Hypothalamus (tissue), 51 donors: Measurements from ENCODE around the gene SPIN1.

ENCODE experiments used
- DNase-seq, 51 donors: peaks; one replicate each; lab custom pipeline; 2025; lab: John Stamatoyannopoulos, UW

The SPIN1 gene

DNA sequence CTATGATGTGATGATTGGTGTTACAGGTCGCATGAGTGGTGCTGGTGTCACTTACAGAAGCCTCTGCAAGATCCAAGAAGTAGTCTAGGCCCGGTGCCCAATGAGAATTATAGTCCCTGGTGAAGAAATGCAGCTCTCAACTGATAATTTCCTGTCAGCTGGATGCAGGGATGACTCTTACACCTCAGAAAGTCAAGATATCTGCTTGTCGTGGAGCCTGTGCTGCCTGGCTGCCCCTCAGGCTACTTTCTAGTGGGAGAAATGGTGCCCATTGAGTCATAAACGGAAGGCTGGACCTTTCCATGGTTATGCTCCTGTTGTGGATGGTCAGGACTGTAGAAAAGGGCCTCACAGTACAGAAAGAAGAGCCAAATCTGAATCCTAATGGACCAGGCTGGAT lies 99.9 kb downstream of the SPIN1 start:
- DNase-seq = no peak

DNA sequence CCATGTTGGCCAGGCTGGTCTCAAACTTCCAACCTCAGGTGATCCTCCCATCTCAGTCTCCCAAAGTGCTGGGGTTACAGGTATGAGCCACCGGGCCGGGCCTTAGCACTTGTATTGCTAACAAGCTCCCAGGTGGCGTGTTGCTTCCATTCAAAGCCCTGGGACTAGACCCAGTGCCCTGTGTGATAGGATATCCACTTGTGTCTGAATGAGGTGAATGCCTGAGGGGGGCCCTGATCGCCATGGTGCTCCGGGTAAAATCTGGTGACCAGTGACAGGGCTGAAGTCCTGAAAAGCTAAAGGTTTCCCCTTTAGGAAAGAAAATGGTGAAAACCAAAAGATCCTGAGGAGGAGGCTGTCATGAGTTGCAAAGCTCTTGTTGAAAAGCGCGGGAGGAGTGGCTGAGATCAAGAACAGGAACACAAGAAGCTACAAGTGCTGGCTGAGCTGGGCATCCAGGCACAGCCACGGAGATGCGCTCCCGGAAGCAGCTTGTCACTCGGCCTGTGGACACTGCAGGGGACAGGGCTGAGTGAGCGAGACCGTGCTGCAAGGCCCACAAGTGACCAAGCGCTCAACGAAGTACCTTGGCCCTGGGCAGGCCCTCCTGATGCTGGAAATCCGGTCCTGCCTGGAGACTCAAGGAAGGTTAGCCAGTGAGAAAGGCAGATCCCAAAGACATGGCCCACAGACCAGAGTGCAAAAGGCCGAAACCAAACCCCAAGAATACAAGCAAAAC lies 106.9 kb downstream of the SPIN1 start:
- DNase-seq = no peak

DNA sequence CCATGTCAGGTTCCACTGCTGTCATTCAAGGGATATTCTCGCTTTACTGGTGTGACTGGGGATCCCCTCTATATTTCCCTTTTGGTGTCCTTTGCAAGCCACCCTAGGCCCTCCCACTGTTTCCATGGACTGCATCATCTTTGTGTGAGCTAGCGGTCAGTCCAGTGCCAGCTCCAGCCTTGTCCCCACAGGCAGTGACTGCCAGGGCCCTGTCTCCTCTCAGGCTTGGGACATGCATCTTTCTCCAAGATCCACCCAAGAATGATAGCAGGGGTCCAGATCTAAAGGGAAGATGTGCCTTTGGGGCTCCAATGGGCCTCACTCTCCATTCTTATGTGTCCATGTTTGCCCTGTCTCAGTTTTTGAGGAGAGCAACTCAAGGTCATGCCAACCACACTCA lies 109.0 kb downstream of the SPIN1 start:
- no peak for DNase-seq

DNA sequence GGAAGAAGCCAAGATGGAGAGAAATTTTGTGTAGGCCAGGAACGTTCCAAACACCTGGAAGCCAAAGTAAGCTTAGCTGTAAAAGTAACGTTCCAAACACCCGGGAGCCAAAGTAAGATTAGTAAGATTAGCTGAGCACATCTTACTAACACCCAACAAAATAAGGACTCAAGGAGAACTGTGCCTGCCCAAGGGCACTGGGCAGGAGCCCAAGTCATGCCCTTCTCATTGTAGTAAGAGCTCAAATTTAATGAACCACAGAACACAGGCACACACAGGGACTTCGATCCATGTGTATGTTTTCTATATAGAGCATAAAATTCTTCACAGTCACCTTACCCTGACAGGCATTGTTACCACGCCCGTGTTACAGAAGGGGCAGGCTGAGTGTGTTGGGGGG lies 110.6 kb downstream of the SPIN1 start:
- no peak for DNase-seq

DNA sequence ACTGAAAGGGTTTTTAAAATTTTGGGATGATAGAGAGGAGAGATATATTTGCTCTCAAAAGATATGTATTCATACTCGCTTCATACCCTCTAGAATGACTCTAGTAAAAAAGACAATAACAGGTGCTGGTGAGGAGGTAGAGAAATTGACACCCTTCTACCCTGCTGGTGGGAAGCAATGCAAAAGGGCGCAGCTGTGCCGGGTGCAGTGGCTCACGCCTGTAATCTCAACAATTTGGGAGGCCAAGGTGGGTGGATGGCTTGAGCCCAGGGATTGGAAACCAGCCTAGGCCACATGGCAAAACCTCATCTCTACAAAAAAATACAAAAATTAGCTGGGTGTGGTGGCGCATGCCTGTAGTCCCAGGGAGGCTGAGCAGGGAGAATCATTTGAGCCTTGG lies 112.8 kb downstream of the SPIN1 start:
- DNase-seq = no peak

DNA sequence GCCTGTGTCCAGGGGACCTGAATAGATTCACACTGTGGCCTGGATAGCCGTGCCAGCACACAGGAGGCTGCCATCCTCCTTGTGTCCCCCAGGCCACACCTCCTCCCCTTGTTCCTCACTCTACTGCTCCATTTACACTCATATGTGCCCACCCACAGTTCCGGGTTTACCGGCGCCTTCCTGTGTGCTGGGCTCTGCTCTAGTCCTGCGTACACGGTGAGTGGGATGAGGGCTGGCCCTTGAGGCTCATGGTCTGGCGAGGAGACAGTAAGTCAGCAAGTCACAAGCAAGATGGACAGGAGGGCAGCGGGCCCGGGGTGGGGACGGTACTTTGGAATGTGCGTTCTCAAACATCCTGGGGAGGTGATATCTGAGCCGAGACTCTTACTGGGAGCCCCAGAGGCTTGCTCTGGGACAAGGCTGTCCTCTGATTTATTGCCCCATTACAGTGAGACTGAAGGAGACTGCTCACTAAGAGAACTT lies 114.3 kb downstream of the SPIN1 start:
- DNase-seq = no peak

DNA sequence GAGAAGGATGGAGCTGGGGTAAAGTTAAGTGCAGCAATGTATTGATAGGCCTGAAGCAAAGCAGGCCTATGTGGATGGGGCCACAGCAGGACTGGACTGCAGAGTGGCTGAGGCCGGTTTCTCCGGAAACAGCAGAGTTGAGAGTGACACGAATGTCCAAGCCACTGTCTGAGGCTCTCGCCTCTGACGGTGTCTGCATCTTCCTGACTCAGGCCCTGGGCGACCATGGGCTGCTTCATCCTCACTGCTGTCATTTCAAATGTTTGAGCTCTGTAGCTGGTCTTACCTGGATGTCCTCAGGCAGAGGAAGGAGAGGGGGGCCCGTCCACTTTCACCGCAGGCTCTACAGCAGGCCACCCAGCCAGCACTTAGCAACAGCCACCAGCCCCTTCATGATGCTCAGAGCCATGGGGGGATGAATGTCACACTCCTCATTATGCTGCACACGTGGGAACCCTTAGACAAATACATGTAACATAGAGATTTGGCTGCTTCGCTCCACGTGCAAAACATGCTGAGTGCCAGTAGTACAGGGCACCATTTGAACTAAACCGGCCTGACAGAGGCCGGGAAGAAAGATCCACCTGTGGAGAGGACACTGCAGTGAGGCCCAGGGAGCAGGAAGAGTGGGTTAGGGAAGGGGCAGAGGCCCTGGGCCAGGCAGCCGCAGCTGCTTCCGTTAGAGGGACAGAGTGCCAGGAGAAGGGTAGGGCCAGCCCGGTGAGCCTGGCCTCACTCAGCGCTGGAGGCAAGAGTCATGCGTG lies 115.0 kb downstream of the SPIN1 start:
- no peak for DNase-seq

DNA sequence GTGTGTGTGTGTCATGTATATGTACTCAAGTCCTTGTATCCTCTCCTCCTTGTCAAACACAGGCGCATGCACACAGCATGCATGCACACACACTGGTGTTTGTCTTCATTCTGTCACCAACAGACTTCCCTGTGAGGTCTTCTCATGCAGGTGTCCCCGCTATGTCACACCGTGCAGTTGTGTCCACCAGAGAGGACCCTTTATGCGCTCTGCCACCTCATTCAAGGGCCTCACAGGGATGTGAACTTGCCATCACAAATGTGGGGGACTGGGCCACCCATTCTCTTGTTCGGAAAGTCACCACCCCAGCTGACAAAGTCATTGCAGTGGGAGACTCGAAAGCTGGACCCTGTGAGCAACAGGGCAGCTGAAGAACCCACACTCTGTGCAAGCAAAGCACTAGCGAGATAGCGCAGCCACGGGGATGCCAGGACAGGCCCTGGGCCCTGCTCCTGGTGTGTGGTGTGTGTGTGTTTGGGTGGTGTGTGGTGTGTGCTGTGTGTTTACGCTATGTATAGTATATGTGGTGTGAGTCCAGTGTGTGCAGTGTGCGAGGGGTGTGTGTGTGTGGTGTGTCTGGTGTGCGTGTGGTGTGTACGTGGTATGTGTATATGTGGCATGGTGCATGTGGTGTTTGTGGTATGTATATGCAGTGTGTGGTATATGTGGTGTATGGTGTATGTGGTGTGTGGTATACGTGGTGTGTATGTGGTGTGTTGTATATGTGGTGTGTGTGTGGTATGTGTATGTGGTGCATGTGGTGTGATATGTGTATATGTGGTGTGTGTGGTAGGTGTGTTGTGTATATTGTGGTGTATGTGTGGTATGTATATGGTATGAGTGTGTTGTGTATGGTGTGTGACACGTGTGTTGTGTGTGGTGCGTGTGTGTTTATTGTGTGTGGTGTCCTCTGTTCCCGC lies 115.9 kb downstream of the SPIN1 start:
- DNase-seq = no peak

DNA sequence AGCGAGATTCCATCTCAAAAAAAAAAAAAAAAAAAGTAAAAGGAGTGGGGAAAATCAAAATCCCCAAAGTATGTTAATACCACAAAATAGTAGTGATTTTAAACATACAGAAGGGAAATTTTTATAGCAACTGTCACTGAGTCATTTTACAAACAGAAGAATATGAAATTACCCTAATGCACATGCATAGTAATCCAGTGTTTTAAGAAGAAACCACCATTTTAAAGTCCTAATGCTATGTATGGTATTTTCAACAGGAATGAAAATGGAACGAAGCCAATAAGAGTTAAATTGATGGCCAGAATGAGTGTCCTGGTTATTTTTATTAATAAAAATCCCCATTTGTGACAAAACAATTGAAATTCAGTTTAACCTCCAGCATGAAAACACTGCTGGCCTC lies 120.1 kb downstream of the SPIN1 start:
- DNase-seq = no peak

DNA sequence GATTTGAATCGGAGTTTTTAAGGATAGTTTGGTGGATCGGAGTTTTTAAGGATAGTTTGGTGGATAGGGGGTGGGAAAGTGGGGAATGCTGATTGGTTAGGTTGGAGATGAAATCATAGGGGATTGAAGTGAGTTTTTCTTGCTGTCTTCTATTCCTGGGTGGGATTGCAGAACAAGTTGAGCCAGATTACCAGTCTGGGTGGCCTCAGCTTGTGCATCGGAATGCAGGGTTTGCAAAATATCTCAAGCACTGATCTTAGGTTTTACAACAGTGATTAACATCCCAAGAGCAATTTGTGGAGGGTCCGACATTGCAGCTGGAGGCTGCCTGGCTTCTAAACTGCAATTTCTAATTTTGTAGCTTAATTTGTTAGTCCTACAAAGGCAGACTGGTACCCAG lies 123.7 kb downstream of the SPIN1 start:
- no peak for DNase-seq

DNA sequence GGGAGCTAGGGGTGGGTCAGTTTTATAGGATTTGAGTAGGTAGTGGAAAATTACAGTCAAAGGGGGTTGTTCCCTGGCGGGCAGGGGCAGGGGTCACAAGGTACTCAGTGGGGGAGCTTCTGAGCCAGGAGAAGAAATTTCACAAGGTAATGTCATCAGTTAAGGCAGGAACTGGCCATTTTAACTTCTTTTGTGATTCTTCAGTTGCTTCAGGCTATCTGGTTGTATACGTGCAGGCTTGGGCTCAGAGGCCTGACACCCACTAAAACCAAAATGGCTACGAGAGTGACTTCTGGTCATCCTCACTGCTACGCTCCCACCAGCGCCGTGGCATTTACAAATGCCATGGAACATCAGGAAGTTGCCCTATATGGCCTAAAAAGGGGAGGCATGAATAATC lies 126.0 kb downstream of the SPIN1 start:
- no peak for DNase-seq

DNA sequence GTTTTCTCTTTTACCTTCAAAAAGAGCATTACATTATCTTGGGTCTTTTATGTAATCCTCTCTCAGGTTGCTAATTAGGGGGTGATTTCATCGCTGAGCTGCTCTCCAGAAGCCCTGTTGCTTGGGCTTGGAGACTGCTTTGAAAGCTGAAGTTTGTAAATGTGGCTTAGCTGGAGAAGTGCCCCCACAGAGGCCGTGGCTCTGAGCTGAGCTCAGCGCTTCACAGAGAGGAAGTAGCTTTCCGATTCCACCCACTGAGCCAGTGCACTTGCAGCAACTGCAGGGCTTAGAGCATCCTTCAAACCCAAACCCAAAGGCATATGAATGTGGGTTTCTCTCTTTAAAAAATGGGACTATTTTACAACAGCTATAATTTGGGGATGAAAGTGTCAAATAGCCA lies 133.1 kb downstream of the SPIN1 start:
- peak in 4 of 51 donors; percentile 3 to 17 (median 12) for DNase-seq

DNA sequence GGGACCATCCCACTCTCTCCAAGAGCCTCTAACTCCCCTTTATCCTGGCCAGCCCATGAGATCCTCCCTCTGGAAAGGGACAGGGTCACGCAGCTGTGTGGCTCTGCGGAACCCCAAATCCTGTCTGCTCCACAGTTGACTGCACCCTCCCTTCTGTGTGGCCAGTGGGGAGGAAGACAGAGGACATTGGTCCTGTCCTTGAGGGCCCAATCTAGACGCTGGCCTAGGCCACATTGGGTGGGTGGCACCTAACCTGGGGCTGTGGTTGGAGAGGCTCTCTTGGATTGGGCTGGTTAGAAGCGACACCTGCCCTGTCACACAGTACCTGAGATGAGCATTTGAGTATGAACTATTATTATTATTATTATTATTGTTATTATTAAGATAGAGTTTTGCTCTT lies 134.1 kb downstream of the SPIN1 start:
- no peak for DNase-seq

DNA sequence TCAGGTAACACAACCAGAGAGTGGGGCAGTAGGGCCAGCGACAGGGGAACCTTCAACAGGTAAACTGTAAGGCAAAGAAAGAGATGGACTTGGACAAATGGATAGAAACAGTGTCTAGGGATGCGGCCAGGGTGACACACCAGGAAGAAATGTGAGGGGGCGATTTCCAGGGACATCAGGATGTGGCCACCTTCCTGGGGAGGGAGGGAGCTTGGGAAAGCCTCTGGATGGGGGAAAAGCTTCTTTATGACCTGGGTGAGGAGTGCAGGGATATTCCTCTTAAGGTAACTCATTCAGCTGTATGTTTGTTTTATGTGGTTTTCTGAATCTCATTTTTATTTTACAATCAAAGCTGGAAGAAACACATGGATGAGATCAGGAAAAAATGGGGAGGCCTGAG lies 134.8 kb downstream of the SPIN1 start:
- no peak for DNase-seq

DNA sequence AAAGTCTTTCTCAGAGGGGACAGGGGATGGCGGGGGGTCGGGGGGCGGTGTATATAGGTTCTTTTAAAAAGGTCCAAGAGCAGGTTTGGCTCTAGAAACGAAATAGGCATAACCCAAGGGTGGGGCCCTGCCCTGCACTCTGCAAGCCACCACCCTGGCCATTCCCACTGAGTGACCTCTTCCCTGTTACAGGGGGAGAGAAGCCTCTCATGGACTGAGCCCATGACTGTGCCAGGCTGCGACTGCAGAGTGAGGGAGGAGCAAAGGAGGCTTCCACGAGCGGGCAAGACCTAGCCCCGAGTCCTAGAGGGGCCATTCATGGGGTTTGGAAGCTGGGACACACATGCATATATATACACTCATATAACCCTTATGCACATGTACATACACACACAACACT lies 136.7 kb downstream of the SPIN1 start:
- DNase-seq = no peak

DNA sequence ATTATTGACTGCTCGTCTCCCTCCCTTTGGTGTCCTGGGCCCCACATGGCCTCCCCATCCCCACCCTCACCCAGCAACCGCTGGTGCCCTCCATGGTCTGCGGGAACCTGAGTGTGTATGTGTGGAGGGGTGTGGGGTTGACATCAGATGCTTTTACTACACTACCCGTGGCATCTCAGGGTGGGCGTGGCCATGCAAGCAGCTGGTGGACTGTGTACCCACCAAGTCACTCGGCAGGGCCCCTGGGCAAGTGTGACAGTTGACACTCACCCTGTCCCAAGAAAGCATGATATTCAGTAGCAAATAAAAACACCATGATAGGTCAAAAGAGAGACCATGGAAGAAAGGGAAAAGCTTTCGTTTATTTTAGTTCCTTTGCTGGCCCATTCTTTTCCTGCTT lies 139.4 kb downstream of the SPIN1 start:
- DNase-seq = no peak
